Keratinocyte (primary cell): ENCODE measurements around the gene ANGPTL2. TPM values are rescaled to one million over a fixed set of nuclear protein-coding genes. Genes with fewer than 3 reads are reported as not detected.

ENCODE experiments used
- DNase-seq: peaks from one replicate; pipeline ENCODE4 v3.0.0-alpha.2; 2011; ENCODE audit warnings: low read depth, missing footprints, low spot score
- FAIRE-seq: peaks from 2 replicates; lab custom pipeline; 2011; peaks lifted over from hg19 to GRCh38; lab: Jason Lieb, UNC
- H2AFZ ChIP-seq: 2 replicates; pipeline ENCODE4 v1.6.0; 2012; ENCODE audit warnings: low read length, control low read depth, inconsistent platforms; ENCODE audit not compliant: control insufficient read depth
- H3K27ac ChIP-seq: 2 replicates; pipeline ENCODE4 v1.5.1; 2011; ENCODE audit warnings: low read length; ENCODE audit not compliant: control insufficient read depth, insufficient read depth
- H3K27me3 ChIP-seq: 3 replicates; pipeline ENCODE4 v1.6.0; 2011; ENCODE audit warnings: low read length; ENCODE audit not compliant: control insufficient read depth, insufficient read depth; ENCODE audit errors: extremely low read depth
- H3K36me3 ChIP-seq, 2 experiments: 2 replicates in 1 of 2; 3 replicates in 1 of 2; pipeline ENCODE4 v1.5.1; 2011; ENCODE audit warnings: low read length in 2 of 2, mild to moderate bottlenecking in 1 of 2; ENCODE audit not compliant: control insufficient read depth in 2 of 2, insufficient read depth in 2 of 2; ENCODE audit errors: extremely low read depth in 1 of 2
- H3K4me1 ChIP-seq: 3 replicates; pipeline ENCODE4 v1.5.1; 2011; ENCODE audit warnings: low read length; ENCODE audit not compliant: control insufficient read depth, insufficient read depth; ENCODE audit errors: extremely low read depth
- H3K4me2 ChIP-seq: 3 replicates; pipeline ENCODE4 v1.6.0; 2011; ENCODE audit warnings: low read depth, low read length; ENCODE audit not compliant: control insufficient read depth, insufficient read depth; ENCODE audit errors: extremely low read depth
- H3K4me3 ChIP-seq, 3 experiments: fragments of 200-600 bp in 1 of 3; sonication (generic) in 1 of 3; 2 replicates in 2 of 3; 3 replicates in 1 of 3; pipeline ENCODE4 v1.5.1; 2011 to 2016; ENCODE audit warnings: low read length in 3 of 3, mild to moderate bottlenecking in 3 of 3, control low read depth in 2 of 3, inconsistent platforms in 1 of 3, low read depth in 1 of 3, mixed read lengths in 1 of 3, mixed run types in 1 of 3, moderate library complexity in 1 of 3; ENCODE audit not compliant: control insufficient read depth in 2 of 3, insufficient read depth in 2 of 3; ENCODE audit errors: extremely low read depth in 1 of 3
- H3K79me2 ChIP-seq: 2 replicates; pipeline ENCODE4 v1.6.0; 2012; ENCODE audit warnings: low read length; ENCODE audit not compliant: control insufficient read depth, insufficient read depth
- H3K9ac ChIP-seq: 3 replicates; pipeline ENCODE4 v1.6.0; 2011; ENCODE audit warnings: low read length; ENCODE audit not compliant: control insufficient read depth, insufficient read depth; ENCODE audit errors: extremely low read depth
- H3K9me1 ChIP-seq: 3 replicates; pipeline ENCODE4 v1.6.0; 2011; ENCODE audit warnings: low read length; ENCODE audit not compliant: control insufficient read depth, insufficient read depth; ENCODE audit errors: extremely low read depth
- H3K9me3 ChIP-seq: 2 replicates; pipeline ENCODE4 v1.5.1; 2012; ENCODE audit warnings: low read depth, low read length; ENCODE audit not compliant: control insufficient read depth
- H4K20me1 ChIP-seq: 3 replicates; pipeline ENCODE4 v1.6.0; 2011; ENCODE audit warnings: low read length; ENCODE audit not compliant: control insufficient read depth, insufficient read depth; ENCODE audit errors: extremely low read depth
- EZH2 ChIP-seq: IDR thresholded peaks from one replicate; pipeline ENCODE4 v1.6.1; 2012; ENCODE audit warnings: inconsistent platforms, mild to moderate bottlenecking, low read length, moderate library complexity
- dilution Hi-C: fragments of 300-500 bp; cut with MboI; formaldehyde crosslinking; loops from one replicate; pipeline ENCODE4 v1.7.0; 2020; ENCODE audit warnings: low sequenced_read_pairs; ENCODE audit not compliant: extremely low pct_ligation_motif_present
- polyA plus RNA-seq, 5 experiments: library from polyadenylated mRNA; depleted of rRNA in 3 of 5; stranded (reverse) in 3 of 5; stranded (forward) in 1 of 5; unstranded in 1 of 5; fragments of >200 nt; gene quantifications; 1 replicate in 1 of 5; 2 replicates in 3 of 5; 3 replicates in 1 of 5; pipeline versions ENCODE4 v1.2.1 to v1.2.3, GENCODE V29; 2011 to 2012; ENCODE audit warnings: missing spikeins in 2 of 5, low read depth in 1 of 5, low replicate concordance in 1 of 5
- TF ChIP-seq, protein P1 (sequence below), 3 experiments: IDR thresholded peaks in 1 of 3; conservative IDR thresholded peaks in 1 of 3; optimal IDR thresholded peaks in 1 of 3; 2 replicates in 2 of 3; 3 replicates in 1 of 3; pipeline versions ENCODE3 to v1.5.1; 2011; ENCODE audit warnings: low read length in 3 of 3, mild to moderate bottlenecking in 3 of 3, moderate library complexity in 2 of 3, control low read depth in 1 of 3, inconsistent platforms in 1 of 3; ENCODE audit not compliant: insufficient read depth in 2 of 3; ENCODE audit errors: extremely low read depth in 1 of 3

Gene ANGPTL2
- polyA plus RNA-seq, 1 donor (not counting 4 experiments of a cell fraction or from before 2014, with no cell fraction given), result 0.18 TPM

- Histone ChIP-seq H3K4me3 (no peak overlapping the region), H3K27me3 (peaks cover 14% of the 10 kb centered on the region), H3K9me3 (no peaks in the 10 kb centered on the region), H3K27ac (no peak overlapping the region), H3K36me3 (no peaks in the 10 kb centered on the region), H3K9ac (no peak overlapping the region), H4K20me1 (no peaks in the 10 kb centered on the region), H3K9me1 (no peaks in the 10 kb centered on the region), H3K79me2 (no peaks in the 10 kb centered on the region), H3K4me1 (no peaks in the 10 kb centered on the region), H3K4me2 (no peak overlapping the region), H2AFZ (no peak overlapping the region)
- DNase-seq, result no peak
- FAIRE-seq, result no peak
- dilution Hi-C loops, result no loop called here
- TF ChIP-seq, protein P1, sequence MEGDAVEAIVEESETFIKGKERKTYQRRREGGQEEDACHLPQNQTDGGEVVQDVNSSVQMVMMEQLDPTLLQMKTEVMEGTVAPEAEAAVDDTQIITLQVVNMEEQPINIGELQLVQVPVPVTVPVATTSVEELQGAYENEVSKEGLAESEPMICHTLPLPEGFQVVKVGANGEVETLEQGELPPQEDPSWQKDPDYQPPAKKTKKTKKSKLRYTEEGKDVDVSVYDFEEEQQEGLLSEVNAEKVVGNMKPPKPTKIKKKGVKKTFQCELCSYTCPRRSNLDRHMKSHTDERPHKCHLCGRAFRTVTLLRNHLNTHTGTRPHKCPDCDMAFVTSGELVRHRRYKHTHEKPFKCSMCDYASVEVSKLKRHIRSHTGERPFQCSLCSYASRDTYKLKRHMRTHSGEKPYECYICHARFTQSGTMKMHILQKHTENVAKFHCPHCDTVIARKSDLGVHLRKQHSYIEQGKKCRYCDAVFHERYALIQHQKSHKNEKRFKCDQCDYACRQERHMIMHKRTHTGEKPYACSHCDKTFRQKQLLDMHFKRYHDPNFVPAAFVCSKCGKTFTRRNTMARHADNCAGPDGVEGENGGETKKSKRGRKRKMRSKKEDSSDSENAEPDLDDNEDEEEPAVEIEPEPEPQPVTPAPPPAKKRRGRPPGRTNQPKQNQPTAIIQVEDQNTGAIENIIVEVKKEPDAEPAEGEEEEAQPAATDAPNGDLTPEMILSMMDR (optimal IDR thresholded peaks at IDR 0.05 in 1 of 3, IDR thresholded peaks at IDR 0.05 in 1 of 3, conservative IDR thresholded peaks at IDR 0.05 in 1 of 3; ENCODE audit: extremely low read depth in 1 of 3, insufficient read depth in 2 of 3, low read length in 3 of 3), result no peak
- no peak for TF ChIP-seq EZH2
These were observed 33.5 kb downstream of the ANGPTL2 start for GRCh38 chr9:127088724-127089615.

DNA sequence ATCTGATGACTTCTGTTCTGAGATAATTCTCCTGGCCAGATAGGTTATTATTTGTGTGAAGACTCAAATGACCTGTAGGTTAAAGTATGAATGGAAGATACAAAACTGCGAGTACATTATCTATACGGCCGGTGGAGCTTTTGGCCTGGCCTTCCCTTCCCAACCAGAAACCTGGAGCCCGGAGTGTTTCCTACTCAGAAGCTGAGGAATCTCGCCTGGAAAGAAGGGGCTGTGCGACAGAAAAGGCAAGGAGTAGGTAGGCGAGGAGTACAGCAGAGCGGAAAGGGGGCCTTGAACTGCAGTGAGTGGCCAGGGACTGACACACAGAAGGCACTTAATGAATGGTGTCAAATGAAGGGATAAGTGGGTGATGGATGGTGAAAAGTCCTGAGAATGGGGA, 34.6 kb downstream of the ANGPTL2 start:
- Histone ChIP-seq H2AFZ (no peak overlapping the region), H3K4me2 (no peak overlapping the region), H3K4me1 (no peaks in the 10 kb centered on the region), H3K9me1 (no peaks in the 10 kb centered on the region), H3K79me2 (no peaks in the 10 kb centered on the region), H3K27ac (no peak overlapping the region), H4K20me1 (no peaks in the 10 kb centered on the region), H3K9ac (no peak overlapping the region), H3K36me3 (no peaks in the 10 kb centered on the region), H3K9me3 (no peaks in the 10 kb centered on the region), H3K27me3 (peaks cover 14% of the 10 kb centered on the region), H3K4me3 (no peak overlapping the region)
- TF ChIP-seq, protein P1 (optimal IDR thresholded peaks at IDR 0.05 in 1 of 3, IDR thresholded peaks at IDR 0.05 in 1 of 3, conservative IDR thresholded peaks at IDR 0.05 in 1 of 3; ENCODE audit: extremely low read depth in 1 of 3, insufficient read depth in 2 of 3, low read length in 3 of 3), result no peak
- TF ChIP-seq EZH2, result no peak
- DNase-seq (no peak), FAIRE-seq (no peak)
- dilution Hi-C loops, result no loop called here
